Measurements from ENCODE around the gene RAC3.

GRCh38 chr17:82031885-82032627 is 578 bp downstream of the RAC3 start:
- TF ChIP-seq CTCF (optimal IDR thresholded peaks at IDR 0.05 in 1 of 3, IDR thresholded peaks at IDR 0.05 in 1 of 3, conservative IDR thresholded peaks at IDR 0.05 in 1 of 3; ENCODE audit: extremely low read depth in 1 of 3, insufficient read depth in 2 of 3, low read length in 3 of 3) (no peak), EZH2 (IDR thresholded peaks at IDR 0.05; ENCODE audit: low read length) (no peak)
